Activated CD8-positive, alpha-beta memory T cell treated with anti-CD3 and anti-CD28 coated beads for 4 hours (primary cell): ENCODE data around the gene ZFYVE21.

Experiments used
- DNase-seq, 2 donors: peaks; one replicate each; pipeline ENCODE4 v3.0.0-alpha.2; 2020; ENCODE audit warnings: low read depth in 2 of 2

ZFYVE21 gene

DNA sequence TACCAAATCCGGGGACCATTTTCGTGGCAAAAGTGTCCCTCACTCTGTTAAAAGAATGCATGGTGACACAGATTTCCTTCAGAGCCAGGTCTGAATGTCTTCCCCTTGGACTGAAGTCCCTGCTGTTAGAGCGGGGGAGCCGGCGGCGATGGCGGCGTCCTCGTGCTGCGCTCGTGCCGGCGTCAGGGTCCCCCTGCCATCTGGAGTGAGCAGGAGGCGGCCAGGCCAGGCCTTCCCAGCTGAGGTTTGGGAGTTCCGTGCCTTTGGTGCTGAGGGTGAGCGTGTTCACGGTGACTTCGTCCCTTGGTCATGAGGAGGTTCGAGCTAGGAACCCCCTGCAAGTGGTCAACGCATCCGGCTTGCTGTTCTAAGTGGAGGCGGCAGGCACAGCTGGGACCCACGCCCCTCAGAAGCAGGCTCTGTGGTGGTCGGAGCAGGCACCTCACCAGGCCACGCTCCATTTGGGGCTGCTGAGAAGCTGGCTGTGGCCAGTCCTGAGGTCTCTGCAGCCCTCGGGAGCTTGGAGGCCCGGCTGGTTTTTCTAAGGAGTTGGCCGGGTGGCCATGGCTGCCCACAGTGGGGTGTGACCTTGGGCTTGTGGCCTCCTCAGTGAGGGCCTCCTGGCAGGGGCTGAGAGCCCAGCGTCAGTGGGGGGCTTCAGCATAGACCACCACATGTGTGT lies 9.5 kb downstream of the ZFYVE21 start:
- no peak for DNase-seq

GRCh38 chr14:103725739-103726395 lies 10.3 kb downstream of the ZFYVE21 start:
- no peak for DNase-seq

DNA sequence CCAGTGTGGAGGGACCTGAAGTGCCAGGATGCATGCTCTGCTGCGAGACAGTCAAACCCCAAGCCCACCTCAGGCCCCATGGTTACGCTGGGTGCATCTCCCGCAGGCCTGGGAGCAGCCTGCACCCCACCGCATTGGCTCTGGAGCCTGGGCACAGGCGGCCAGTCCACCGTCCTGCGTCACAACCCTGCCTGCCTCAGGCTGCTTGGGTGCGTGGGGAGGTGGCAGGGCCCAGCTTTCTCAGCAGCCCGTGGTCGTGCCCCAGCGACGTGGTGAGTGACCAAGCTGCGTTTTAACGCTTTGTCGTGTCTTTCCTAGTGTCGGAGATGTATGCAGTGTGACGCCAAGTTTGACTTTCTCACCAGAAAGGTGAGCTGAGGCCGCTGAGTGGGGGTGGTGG lies 10.9 kb downstream of the ZFYVE21 start:
- no peak for DNase-seq

DNA sequence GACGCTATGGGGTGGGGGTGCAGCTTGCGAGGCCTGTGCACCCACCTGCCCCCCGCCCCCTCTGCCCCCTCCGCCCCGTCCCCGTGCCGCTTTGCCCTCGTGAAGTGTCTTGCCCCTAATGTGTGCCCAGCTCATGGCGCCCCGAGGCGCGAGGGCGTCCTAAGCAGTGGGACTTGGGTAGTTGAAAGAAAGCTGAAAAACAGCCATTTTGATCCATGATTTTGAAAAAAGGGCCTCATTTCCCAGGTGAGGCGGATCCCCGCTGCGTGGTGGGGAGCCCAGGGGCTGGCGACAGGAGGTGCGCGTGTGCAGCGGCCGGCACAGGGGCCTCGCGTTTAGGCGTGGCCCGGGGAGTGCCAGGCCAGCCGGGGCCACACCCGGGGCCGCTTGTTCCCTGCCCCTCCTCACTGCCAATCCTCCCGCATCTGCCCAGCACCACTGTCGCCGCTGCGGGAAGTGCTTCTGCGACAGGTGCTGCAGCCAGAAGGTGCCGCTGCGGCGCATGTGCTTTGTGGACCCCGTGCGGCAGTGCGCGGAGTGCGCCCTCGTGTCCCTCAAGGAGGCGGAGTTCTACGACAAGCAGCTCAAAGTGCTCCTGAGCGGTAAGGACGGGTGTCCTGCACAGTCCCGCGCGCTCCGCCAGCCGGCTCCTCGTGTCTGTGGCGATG lies 11.8 kb downstream of the ZFYVE21 start:
- DNase-seq: no peak

DNA sequence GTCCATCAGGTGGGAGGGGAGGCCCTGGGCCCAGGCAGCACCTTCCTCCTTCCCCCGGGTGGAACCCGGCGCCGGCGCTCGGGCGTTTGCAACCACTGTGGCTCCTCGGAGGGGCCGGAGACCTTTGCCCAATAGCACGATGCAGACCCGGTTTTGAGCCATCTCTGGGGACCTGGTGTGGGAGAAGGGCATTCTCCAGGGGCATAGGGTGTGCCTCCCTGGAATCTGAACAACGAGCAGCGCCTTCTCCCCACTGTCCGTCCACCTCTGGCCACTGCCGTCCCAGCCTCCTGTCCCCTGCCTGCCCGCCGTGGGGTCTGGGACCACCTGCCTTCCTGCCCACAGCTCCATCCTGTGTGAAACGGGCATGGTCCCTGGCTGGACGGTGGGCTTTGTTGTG lies 12.5 kb downstream of the ZFYVE21 start:
- no peak for DNase-seq

GRCh38 chr14:103728721-103729120 lies 13.1 kb downstream of the ZFYVE21 start:
- DNase-seq: no peak

DNA sequence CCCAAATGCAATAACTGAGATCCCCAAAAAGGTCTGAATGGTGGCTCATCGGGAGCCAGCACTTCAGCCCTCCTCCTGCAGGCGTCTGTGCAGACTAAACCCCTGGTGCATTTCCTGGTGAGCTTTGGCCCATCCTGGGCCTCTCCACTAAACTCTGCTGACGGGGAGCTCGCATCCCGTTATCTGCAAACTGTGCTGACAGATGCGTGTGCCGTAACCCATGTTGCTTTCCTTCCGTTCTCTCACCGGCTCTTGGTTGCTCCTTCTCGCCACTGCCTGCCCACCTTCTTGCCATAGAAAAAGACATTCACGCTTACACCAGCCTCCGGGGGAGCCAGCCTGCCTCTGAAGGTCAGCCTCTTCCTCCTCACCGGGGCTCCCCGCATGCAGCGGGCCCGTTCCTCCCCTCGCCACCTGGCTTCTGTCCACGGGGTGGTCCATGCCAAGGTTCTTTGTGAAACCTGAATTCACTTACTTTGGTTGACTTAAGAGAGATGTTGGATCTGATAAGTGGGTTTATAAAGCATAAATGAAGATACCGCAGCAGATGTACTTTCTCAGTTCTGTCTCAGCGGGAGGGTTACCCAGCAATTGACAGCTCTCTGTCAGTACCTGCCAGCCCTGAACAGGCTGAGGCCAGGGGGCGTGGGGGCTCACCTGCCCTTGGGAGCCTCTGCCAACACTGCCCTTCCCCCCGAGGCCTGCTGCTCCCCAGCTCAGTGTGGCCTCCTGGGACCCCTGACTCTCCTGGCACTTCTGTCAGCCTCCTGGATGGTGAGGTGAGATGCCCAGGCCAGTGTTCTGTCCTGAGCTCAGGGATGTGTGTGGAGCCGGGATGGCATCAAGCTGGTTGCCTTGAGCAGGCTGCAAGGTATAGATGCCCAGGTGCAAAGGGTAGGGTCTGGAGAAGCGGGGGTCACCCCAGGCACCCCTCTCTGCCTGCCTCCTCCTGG lies 14.2 kb downstream of the ZFYVE21 start:
- DNase-seq: no peak

DNA sequence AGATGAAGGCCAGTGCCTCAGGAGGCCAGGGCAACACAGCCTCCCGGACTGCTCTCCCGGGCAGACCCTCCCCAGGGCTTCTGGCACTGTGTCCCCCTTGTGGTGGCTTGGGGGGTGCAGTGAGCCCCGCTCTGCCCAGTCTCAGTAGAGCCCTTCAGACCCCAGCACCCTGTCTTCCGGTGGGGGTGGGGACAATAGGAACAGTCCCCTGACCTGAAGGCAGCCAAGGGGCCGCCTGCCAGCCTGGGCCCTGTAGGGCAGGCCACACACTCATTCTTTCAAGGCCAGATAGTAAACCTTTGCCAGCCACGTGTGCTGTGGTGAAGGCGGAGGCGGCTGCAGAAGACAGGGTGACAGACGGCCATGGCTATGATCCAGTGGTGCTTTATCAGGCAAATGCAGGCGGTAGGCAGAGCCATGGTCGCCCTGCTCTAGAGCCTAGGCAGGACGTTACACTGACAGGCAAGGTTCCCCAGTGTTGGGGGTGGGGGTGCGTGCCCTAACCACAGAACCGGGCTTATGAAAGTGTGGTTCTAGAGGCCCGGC lies 15.0 kb downstream of the ZFYVE21 start:
- no peak for DNase-seq

DNA sequence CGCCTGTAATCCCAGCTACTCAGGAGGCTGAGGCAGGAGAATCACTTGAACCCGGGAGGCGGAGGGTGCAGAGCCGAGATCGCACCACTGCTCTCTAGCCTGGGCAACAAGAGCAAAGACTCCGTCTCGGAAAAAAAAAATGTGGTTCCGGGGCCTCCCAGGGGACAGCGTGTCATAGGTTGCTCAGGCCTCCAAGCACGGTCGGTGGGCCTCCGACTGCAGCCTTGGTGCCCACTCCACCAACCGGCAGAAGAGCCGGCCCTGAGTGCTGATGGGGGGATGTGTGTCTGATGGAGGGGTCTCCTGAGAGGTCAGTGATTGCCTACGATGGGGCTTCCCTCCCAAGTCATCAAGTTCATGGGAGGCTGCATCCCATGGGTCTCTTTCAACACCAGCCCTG lies 15.9 kb downstream of the ZFYVE21 start:
- no peak for DNase-seq

DNA sequence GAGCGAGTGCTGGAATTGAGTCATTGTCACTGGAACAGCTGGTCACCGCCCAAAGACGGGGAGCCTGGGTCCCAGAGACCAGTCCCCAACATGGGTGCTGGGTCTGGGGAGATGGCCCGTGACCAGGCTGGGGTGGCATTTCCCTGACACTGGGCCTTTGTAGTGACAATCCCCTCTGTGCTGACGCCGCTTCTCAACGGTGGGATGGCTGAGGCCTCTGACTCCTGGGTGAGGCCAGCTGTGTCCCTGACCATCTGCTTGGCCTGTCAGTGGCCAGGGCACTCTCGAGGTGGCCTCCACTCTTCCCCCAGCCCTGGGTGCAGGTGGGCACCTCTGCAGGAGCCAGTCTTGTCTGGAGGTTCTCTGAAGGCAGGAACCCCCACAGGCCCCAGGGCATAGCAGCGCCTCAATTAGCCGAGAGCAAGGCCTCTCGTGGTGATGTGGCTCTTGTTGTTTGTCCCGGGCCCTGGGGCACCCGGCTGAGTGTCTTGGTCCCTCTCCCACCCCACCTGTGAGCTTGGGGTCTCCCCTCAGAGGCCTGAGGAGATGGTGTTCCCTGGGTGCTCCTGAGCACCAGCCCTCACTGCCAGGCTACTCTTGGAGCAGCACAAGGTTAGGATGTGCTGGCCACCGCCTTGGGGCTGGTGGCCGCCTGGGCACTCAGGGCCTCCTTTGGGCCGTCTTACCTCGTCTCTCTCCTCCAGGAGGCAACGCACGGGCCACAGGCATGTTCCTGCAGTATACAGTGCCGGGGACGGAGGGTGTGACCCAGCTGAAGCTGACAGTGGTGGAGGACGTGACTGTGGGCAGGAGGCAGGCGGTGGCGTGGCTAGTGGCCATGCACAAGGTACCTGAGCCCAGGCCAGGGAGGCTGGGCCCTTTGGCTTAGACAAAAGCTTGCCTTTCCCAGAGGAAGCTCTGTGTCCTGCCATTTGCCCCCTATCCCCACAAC lies 16.6 kb downstream of the ZFYVE21 start:
- no peak for DNase-seq

- no peak for DNase-seq
Measured at GRCh38 chr14:103732868-103733620, 17.4 kb downstream of the ZFYVE21 start.

GRCh38 chr14:103733651-103734050 lies 18.0 kb downstream of the ZFYVE21 start:
- no peak for DNase-seq

DNA sequence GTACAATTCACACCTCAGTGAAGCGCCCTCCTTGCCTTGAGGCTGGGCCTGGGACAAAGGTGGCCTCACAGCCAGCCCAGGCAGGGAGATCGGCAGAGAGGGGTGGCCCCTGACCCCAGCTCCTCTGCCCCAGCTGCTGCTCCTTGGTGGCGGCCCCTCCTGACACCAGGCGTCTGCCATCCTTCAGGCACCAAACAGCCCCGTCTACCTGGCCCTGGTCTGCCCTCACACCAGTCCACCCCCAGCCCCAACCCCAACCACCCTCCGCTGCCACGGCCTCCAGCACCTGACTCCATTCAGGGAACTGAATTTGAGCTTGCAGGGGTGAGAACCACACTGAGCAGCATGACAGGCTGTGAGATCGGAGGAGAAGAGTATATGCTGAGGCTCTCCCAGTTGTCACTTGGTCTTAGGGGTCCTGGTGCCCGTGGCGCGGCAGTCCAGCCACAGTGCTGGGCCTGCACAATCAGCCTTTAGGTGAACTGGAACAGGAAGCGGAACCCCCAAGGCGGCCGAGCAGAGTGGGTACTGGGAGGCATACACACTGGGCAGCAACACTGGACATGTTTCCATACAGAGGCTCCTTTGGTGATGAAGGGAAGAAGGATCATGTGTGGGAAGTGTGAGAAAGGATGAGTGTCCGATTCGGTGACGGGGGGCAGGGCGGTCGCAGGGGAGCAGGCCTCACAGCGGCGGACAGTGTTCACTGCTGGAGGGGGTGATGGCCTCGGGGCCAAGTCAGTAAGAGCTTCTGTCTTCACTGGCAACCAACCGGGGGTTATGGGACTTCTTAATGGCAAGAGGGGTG lies 18.7 kb downstream of the ZFYVE21 start:
- no peak for DNase-seq

DNA sequence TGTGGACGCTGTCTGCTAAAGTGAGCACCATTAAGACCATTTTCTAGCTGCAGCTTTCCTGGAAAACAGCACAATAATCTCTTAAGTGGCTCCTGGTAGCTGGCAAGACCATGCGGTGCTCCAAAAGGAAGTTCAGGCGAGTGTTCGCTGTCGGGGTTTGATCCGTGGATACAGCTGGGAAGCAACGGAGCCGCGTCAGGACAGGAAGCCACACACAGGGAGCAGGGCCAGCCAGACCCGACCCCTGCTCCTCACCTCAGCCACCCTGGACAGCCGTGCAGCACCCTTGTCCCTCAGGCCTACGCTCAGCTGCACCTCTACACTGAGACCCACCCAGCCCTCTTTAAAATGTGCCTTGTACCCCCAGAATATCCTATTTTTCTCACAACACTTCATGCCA lies 19.4 kb downstream of the ZFYVE21 start:
- no peak for DNase-seq

DNA sequence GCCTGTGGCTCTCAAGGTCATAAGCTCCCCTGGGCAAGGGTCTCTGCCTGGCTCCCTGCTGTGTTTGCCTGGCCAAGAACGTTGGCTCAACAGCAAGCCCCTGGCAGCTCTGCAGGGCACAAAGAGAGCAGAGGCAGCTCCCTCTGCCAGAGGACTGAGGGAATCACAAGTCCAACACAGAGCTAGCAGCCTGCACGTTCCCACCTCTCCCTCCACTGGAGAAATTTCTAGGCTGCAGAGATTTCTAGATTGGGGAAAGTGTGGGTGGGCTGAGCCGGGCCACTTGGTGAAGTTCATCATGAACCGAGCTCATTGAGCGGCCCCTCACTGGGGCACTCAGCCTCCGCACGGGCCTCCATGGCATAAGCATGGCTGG lies 19.8 kb downstream of the ZFYVE21 start:
- no peak for DNase-seq

DNA sequence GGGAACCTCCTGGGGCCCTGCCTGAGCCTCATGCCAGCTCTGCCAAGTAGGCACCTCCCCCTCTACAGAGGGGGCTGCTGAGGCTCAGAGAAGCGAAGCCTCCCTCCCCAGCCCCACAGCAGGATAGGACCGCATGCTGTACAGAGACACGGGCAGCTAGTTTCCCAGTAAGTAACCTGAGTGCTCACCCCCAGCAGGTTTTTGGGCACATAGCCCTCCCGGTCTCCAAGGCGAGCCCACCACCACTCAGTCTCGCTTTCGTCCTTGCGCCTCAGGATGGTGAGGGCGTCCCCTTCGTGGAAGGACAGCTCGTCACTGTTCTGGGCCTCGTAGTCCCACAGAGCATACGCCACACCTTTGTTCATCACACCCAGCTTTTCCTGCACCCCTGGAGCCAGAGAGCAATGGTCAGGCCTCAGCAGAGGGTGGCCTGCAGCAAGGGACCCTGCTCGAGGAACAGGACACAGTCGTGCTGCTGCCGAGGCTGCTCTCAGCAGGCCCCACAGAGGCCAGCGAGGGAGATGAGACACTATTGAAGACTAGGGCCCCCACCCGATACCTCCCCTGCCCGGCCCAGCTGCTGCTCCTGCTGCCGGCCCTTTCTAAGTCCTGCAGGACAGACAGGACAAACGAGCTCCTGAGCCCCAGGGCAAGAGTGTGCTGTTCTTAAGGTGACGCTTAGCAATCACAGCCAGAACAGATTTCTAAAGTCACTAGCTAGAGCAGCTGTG lies 20.4 kb downstream of the ZFYVE21 start:
- DNase-seq: no peak

DNA sequence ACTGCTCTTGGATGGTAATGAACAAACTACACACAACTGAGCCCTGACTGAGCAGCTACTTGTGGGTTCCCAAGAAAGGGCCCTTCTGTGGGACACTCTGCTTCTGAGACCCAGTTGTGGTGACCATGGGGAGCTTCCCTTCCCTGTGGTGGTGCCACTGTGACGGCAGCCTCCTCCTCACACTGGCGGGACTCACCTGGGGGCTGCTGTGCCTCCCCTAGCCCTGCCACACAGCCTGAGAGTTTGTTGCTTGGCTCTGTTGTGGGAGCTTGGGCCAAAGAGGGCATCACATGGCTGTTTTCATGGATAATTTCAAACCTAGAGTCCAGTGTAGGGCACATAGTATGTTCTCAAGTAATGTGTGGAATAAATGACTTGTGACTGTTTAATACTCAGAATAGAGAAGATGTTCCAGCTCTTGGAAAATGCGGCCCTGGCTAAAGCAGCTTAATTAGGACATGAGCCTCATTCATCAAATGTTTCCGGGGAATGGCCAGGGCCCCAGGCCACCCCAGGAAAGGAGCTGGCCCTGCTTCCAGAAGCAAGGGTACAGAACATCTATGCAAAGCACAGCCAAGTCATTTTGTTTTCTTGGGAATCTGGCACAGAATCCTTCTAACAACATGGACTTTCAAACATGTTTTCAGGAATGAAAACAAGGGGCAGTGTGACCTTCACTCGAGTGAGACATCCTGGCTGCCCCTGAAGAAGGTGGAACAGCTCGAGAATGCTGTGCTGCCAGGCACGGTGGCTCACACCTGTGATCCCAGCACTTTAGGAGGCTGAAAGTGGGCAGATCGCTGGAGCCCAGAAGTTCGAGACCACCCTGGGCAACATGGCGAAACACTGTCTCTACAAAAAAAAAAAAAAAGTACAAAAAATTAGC lies 21.2 kb downstream of the ZFYVE21 start:
- DNase-seq: no peak
